ENCODE data around the gene PTPN3.
"Not testable (repeated sequence)": the region's sequence is repeated elsewhere in the genome, so short reads cannot be mapped to it uniquely, and the experiment has no call there.

Gene PTPN3

GRCh38 chr9:109382585-109382984 lies 115.5 kb downstream of the PTPN3 start:
- DNase-seq = no peak

- DNase-seq = no peak
Observed at GRCh38 chr9:109382182-109382581, 115.9 kb downstream of the PTPN3 start.

- no peak for DNase-seq
Observed at GRCh38 chr9:109381011-109381729, 116.9 kb downstream of the PTPN3 start.

GRCh38 chr9:109379513-109379912 lies 118.6 kb downstream of the PTPN3 start:
- DNase-seq = no peak

- no peak for DNase-seq
Observed at GRCh38 chr9:109378316-109378715, 119.8 kb downstream of the PTPN3 start.

GRCh38 chr9:109372246-109372645 lies 125.9 kb downstream of the PTPN3 start:
- no peak for DNase-seq

- DNase-seq = no peak
Observed at GRCh38 chr9:109371374-109371773, 126.7 kb downstream of the PTPN3 start.

- no peak for DNase-seq
Observed at GRCh38 chr9:109369285-109369684, 128.8 kb downstream of the PTPN3 start.

GRCh38 chr9:109360771-109361170 lies 137.3 kb downstream of the PTPN3 start:
- DNase-seq = no peak

GRCh38 chr9:109358968-109359603 lies 139.0 kb downstream of the PTPN3 start:
- not testable (repeated sequence) for DNase-seq

- no peak for DNase-seq
Observed at GRCh38 chr9:109355564-109356297, 142.4 kb downstream of the PTPN3 start.

GRCh38 chr9:109354190-109354589 lies 143.9 kb downstream of the PTPN3 start:
- no peak for DNase-seq

- no peak for DNase-seq
Observed at GRCh38 chr9:109351032-109351431, 147.1 kb downstream of the PTPN3 start.

- no peak for DNase-seq
Observed at GRCh38 chr9:109349421-109349846, 148.7 kb downstream of the PTPN3 start.

- DNase-seq = no peak
Observed at GRCh38 chr9:109346904-109347303, 151.2 kb downstream of the PTPN3 start.

GRCh38 chr9:109344866-109345265 lies 153.2 kb downstream of the PTPN3 start:
- no peak for DNase-seq

GRCh38 chr9:109342878-109343277 lies 155.2 kb downstream of the PTPN3 start:
- DNase-seq = no peak

GRCh38 chr9:109341561-109341960 lies 156.5 kb downstream of the PTPN3 start:
- DNase-seq = no peak

- not testable (repeated sequence) for DNase-seq
Observed at GRCh38 chr9:109340979-109341378, 157.1 kb downstream of the PTPN3 start.

- no peak for DNase-seq
Observed at GRCh38 chr9:109336409-109336808, 161.7 kb downstream of the PTPN3 start.

- DNase-seq = no peak
Observed at GRCh38 chr9:109335929-109336328, 162.2 kb downstream of the PTPN3 start.

- no peak for DNase-seq
Observed at GRCh38 chr9:109335121-109335520, 163.0 kb downstream of the PTPN3 start.

- DNase-seq = no peak
Observed at GRCh38 chr9:109331353-109331752, 166.8 kb downstream of the PTPN3 start.

All from activated gamma-delta T cell treated with Interleukin-2 at 50 U/mL for 16 hours (primary cell).